NCI-H1417 treated with DMSO at 0.1 percent for 48 hours (cell line): ENCODE results near the gene PTCD2.

ENCODE experiments used
- DNase-seq: peaks from one replicate; lab custom pipeline; 2025; lab: John Stamatoyannopoulos, UW

Gene PTCD2

DNA sequence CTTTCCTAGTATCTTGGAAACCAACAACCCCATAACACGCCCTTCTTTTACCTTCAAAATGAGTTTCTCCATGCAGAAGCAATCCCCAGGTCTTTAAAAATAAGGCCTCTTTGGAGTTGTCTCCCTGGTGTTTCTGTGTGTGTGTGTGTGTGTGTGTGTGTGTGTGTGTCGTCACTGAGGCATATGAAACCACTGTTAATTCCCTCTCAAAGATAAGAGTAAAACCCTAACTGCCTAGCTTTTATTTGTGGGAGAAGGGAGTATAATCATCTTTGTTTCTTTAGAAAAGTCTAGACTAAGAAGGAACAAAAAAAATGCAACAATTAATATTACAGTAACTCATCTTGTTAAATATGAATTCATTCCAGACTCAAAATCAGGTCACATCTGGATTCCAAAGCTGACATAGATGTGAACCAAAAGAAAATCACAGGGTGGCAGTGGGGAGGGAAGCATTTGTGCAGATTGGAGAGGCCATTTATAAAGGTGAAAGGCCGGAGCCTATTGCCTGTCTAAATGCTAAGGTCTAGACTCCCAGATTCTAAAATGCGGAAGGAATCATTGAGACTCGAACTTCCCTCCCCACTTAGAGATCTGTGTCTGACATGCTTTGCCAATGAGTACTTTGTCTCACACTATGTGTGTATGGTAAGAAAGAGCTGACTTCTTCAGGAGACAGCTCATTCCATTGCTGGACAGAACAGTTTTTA is 95.6 kb downstream of the PTCD2 start:
- DNase-seq = no peak

DNA sequence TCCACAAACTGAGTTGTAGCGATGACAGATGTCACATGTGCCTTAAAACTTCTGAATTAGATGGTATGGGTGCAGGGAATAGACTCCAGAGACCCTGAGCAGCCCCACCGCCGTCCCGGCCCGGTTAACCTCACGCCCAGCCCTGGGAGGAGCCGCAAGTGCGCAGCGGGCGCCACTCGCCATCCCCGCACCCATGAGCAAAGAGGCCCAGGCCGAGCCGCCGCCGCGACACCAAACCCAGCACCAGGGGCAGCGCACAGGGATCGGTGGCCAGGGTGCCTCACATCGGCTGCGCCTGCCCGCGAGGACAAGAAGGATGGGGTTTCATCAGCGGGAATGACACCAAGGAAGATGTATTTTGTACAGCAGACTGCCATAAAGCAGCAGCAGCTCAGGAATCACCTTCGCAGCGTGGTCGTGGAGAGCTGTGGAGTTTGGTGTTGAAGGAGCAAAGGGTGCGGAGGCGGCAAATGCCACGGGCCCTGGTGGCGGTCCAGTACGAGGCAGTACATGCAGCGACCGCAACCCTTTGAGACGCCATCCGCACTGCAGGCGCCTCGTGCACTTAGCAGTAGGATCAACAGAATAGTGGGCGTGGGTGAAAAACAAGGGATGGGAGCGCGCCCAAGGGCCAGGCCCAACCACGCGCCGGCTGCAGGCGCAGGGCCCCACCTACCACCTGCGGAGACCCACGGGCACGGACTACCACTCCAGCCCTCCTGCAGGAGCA is 97.3 kb downstream of the PTCD2 start:
- no peak for DNase-seq
